Measurements from ENCODE around the gene MAP10.
A peak's percentile ranks its signal among the peaks of the same experiment; 100 is the strongest.

Gene MAP10

DNA sequence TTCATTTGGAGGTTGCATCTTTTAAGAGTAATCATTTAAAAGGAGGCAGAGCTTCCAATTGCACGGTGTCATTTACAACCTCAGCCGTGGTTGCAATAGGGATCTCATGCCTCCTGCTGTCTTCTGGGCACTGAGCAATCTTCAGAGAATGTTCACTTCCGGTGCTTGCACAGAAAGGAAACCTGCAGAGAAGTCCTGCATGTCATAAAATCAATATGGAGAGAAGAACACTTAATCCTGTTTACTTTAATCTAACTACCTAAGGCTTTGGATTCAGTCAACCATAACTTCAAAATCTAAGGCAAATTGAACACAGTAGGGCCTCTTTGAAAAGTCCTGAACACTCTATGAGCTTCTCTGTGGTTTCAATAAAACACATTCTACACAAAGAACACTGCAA, 11.3 kb upstream of the MAP10 start (continued):
- TF ChIP-seq GLI2 (tag by site-specific recombination; IDR thresholded peaks at IDR 0.05; ENCODE audit: borderline replicate concordance, low read depth), result 0 out of 2 replicates have a peak, but pooled peaks have one; percentile 47
- no peak for TF ChIP-seq ZNF302 (tag by site-specific recombination; IDR thresholded peaks at IDR 0.05; ENCODE audit: low read depth)
- no peak for TF ChIP-seq ZNF776 (tag by site-specific recombination; IDR thresholded peaks at IDR 0.05; ENCODE audit: borderline replicate concordance)
- TF ChIP-seq, protein P1, sequence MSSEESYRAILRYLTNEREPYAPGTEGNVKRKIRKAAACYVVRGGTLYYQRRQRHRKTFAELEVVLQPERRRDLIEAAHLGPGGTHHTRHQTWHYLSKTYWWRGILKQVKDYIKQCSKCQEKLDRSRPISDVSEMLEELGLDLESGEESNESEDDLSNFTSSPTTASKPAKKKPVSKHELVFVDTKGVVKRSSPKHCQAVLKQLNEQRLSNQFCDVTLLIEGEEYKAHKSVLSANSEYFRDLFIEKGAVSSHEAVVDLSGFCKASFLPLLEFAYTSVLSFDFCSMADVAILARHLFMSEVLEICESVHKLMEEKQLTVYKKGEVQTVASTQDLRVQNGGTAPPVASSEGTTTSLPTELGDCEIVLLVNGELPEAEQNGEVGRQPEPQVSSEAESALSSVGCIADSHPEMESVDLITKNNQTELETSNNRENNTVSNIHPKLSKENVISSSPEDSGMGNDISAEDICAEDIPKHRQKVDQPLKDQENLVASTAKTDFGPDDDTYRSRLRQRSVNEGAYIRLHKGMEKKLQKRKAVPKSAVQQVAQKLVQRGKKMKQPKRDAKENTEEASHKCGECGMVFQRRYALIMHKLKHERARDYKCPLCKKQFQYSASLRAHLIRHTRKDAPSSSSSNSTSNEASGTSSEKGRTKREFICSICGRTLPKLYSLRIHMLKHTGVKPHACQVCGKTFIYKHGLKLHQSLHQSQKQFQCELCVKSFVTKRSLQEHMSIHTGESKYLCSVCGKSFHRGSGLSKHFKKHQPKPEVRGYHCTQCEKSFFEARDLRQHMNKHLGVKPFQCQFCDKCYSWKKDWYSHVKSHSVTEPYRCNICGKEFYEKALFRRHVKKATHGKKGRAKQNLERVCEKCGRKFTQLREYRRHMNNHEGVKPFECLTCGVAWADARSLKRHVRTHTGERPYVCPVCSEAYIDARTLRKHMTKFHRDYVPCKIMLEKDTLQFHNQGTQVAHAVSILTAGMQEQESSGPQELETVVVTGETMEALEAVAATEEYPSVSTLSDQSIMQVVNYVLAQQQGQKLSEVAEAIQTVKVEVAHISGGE (tag by site-specific recombination; conservative IDR thresholded peaks at IDR 0.05; ENCODE audit: low read depth), result peak; percentile 68
- no peak for TF ChIP-seq ZNF132 (tag by site-specific recombination; IDR thresholded peaks at IDR 0.05; ENCODE audit: borderline replicate concordance)
- TF ChIP-seq ZNF366 (tag by site-specific recombination; conservative IDR thresholded peaks at IDR 0.05), result no peak
- TF ChIP-seq ZNF223 (tag by site-specific recombination; IDR thresholded peaks at IDR 0.05), result no peak
- 0 out of 2 replicates have a peak, but pooled peaks have one; percentile 40 for TF ChIP-seq ZNF558 (tag by site-specific recombination; IDR thresholded peaks at IDR 0.05)
- TF ChIP-seq, protein P2, sequence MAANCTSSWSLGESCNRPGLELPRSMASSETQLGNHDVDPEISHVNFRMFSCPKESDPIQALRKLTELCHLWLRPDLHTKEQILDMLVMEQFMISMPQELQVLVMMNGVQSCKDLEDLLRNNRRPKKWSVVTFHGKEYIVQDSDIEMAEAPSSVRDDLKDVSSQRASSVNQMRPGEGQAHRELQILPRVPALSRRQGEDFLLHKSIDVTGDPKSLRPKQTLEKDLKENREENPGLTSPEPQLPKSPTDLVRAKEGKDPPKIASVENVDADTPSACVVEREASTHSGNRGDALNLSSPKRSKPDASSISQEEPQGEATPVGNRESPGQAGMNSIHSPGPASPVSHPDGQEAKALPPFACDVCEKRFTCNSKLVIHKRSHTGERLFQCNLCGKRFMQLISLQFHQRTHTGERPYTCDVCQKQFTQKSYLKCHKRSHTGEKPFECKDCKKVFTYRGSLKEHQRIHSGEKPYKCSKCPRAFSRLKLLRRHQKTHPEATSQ (tag by site-specific recombination; IDR thresholded peaks at IDR 0.05), result 0 out of 2 replicates have a peak, but pooled peaks have one; percentile 38
- peak; percentile 36; the same call in 1 of the 2 replicates for TF ChIP-seq ZNF335 (tag by site-specific recombination; conservative IDR thresholded peaks at IDR 0.05)
- no peak for TF ChIP-seq ZNF350 (tag by site-specific recombination; IDR thresholded peaks at IDR 0.05)
- TF ChIP-seq ZNF423 (tag by site-specific recombination; IDR thresholded peaks at IDR 0.05), result peak; percentile 61; the same call in 1 of the 2 replicates
- peak; percentile 93 for TF ChIP-seq WT1 (tag by site-specific recombination; IDR thresholded peaks at IDR 0.05)
- no peak for TF ChIP-seq HOXD13 (CRISPR knock-in tag; IDR thresholded peaks at IDR 0.05; ENCODE audit: borderline replicate concordance)
- no peak; the same call in 1 of the 2 replicates for TF ChIP-seq SP3 (tag by site-specific recombination; IDR thresholded peaks at IDR 0.05)
- TF ChIP-seq ZNF175 (tag by site-specific recombination; IDR thresholded peaks at IDR 0.05), result no peak
- TF ChIP-seq, protein P3, sequence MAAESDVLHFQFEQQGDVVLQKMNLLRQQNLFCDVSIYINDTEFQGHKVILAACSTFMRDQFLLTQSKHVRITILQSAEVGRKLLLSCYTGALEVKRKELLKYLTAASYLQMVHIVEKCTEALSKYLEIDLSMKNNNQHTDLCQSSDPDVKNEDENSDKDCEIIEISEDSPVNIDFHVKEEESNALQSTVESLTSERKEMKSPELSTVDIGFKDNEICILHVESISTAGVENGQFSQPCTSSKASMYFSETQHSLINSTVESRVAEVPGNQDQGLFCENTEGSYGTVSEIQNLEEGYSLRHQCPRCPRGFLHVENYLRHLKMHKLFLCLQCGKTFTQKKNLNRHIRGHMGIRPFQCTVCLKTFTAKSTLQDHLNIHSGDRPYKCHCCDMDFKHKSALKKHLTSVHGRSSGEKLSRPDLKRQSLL (tag by site-specific recombination; IDR thresholded peaks at IDR 0.05), result no peak
- TF ChIP-seq ZSCAN30 (tag by site-specific recombination; IDR thresholded peaks at IDR 0.05), result peak; percentile 93
- no peak for TF ChIP-seq SETDB1 (IDR thresholded peaks at IDR 0.05; ENCODE audit: insufficient read length, low read length)
- TF ChIP-seq ZNF843 (tag by site-specific recombination; IDR thresholded peaks at IDR 0.05), result peak; percentile 95
- TF ChIP-seq ZBTB7A (tag by site-specific recombination; IDR thresholded peaks at IDR 0.05; ENCODE audit: low read depth), result no peak
- TF ChIP-seq ZNF626 (tag by site-specific recombination; IDR thresholded peaks at IDR 0.05), result peak; percentile 61; the same call in 1 of the 2 replicates
- no peak for TF ChIP-seq KLF16 (tag by site-specific recombination; IDR thresholded peaks at IDR 0.05)
- 0 out of 2 replicates have a peak, but pooled peaks have one; percentile 59 for TF ChIP-seq ZNF2 (tag by site-specific recombination; IDR thresholded peaks at IDR 0.05)
- TF ChIP-seq, protein P4, sequence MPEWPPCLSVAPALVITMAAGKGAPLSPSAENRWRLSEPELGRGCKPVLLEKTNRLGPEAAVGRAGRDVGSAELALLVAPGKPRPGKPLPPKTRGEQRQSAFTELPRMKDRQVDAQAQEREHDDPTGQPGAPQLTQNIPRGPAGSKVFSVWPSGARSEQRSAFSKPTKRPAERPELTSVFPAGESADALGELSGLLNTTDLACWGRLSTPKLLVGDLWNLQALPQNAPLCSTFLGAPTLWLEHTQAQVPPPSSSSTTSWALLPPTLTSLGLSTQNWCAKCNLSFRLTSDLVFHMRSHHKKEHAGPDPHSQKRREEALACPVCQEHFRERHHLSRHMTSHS (tag by site-specific recombination; IDR thresholded peaks at IDR 0.05), result no peak
- TF ChIP-seq OSR2 (tag by site-specific recombination; IDR thresholded peaks at IDR 0.05), result peak; percentile 99
- TF ChIP-seq KLF8 (tag by site-specific recombination; IDR thresholded peaks at IDR 0.05), result peak; percentile 60; the same call in 1 of the 2 replicates
- TF ChIP-seq KLF10 (tag by site-specific recombination; IDR thresholded peaks at IDR 0.05), result peak; percentile 63; the same call in 1 of the 2 replicates
- TF ChIP-seq, protein P5, sequence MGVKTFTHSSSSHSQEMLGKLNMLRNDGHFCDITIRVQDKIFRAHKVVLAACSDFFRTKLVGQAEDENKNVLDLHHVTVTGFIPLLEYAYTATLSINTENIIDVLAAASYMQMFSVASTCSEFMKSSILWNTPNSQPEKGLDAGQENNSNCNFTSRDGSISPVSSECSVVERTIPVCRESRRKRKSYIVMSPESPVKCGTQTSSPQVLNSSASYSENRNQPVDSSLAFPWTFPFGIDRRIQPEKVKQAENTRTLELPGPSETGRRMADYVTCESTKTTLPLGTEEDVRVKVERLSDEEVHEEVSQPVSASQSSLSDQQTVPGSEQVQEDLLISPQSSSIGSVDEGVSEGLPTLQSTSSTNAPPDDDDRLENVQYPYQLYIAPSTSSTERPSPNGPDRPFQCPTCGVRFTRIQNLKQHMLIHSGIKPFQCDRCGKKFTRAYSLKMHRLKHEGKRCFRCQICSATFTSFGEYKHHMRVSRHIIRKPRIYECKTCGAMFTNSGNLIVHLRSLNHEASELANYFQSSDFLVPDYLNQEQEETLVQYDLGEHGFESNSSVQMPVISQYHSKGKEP (tag by site-specific recombination; IDR thresholded peaks at IDR 0.05), result peak; percentile 100
- no peak for TF ChIP-seq ZNF19 (tag by site-specific recombination; IDR thresholded peaks at IDR 0.05; ENCODE audit: low read depth)
- peak; percentile 85 for TF ChIP-seq ZSCAN16 (tag by site-specific recombination; IDR thresholded peaks at IDR 0.05)
- TF ChIP-seq ZNF768 (tag by site-specific recombination; IDR thresholded peaks at IDR 0.05), result no peak
- peak; percentile 89 for TF ChIP-seq ZXDB (tag by site-specific recombination; IDR thresholded peaks at IDR 0.05)
- peak; percentile 86 for TF ChIP-seq ZBTB21 (tag by site-specific recombination; IDR thresholded peaks at IDR 0.05)
